H1 (cell line): ENCODE data around the gene RAD23B. TPM values are rescaled to one million over a fixed set of nuclear protein-coding genes. Genes with fewer than 3 reads are reported as not detected.

Experiments used
- CTCF ChIA-PET: fragments of 300-600 bp; sonication (Branson Sonifier 250); formaldehyde crosslinking; loops from one replicate; lab custom pipeline; 2021; ENCODE audit not compliant: partially characterized antibody; lab: Charles Lee
- POLR2A ChIA-PET: fragments of 300-600 bp; sonication (Branson Sonifier 250); formaldehyde crosslinking; loops from one replicate; lab custom pipeline; 2021; ENCODE audit warnings: inconsistent platforms; ENCODE audit not compliant: partially characterized antibody; lab: Charles Lee
- DNase-seq, 2 experiments: peaks; one replicate each; pipeline versions ENCODE4 v3.0.0 to v3.0.0-alpha.2; 2010 to 2022; ENCODE audit warnings: low spot score in 2 of 2, low read depth in 1 of 2, mixed read lengths in 1 of 2
- FAIRE-seq: peaks from 2 replicates; lab custom pipeline; 2011; peaks lifted over from hg19 to GRCh38; lab: Jason Lieb, UNC
- H2AFZ ChIP-seq: 2 replicates; pipeline ENCODE4 v1.8.1; 2012; ENCODE audit warnings: low read length, inconsistent platforms
- H2AK5ac ChIP-seq: 2 replicates; pipeline ENCODE4 v1.6.1; 2013; ENCODE audit warnings: low read depth, low read length
- H2BK120ac ChIP-seq: replicated peaks from 2 replicates; pipeline ENCODE3; 2013; ENCODE audit warnings: low read depth, low read length, inconsistent platforms
- H2BK12ac ChIP-seq: 2 replicates; pipeline ENCODE4 v1.6.1; 2013; ENCODE audit warnings: low read depth, low read length
- H2BK15ac ChIP-seq: 2 replicates; pipeline ENCODE4 v1.6.1; 2013; ENCODE audit warnings: low read length
- H2BK20ac ChIP-seq: 2 replicates; pipeline ENCODE4 v1.6.1; 2013; ENCODE audit warnings: low read length
- H2BK5ac ChIP-seq: 2 replicates; pipeline ENCODE4 v1.6.1; 2013; ENCODE audit warnings: low read depth, low read length
- H3K14ac ChIP-seq: 2 replicates; pipeline ENCODE4 v1.6.1; 2013; ENCODE audit warnings: inconsistent platforms; ENCODE audit not compliant: insufficient read length
- H3K18ac ChIP-seq: 2 replicates; pipeline ENCODE4 v1.6.1; 2013; ENCODE audit warnings: low read length; ENCODE audit errors: extremely low read depth
- H3K23ac ChIP-seq: 2 replicates; pipeline ENCODE4 v1.6.1; 2013; ENCODE audit warnings: inconsistent platforms; ENCODE audit not compliant: insufficient read length
- H3K23me2 ChIP-seq: 2 replicates; pipeline ENCODE4 v1.6.1; 2013; ENCODE audit warnings: low read depth, low read length
- H3K27ac ChIP-seq: 2 replicates; pipeline ENCODE4 v1.6.1; 2011; ENCODE audit warnings: low read depth, low read length, inconsistent platforms
- H3K27me3 ChIP-seq, 4 experiments: replicated peaks in 1 of 4; 1 replicate in 1 of 4; 2 replicates in 3 of 4; pipeline versions ENCODE4 v1.6.1 to v1.8.1; 2011 to 2013; ENCODE audit warnings: low read length in 3 of 4, mild to moderate bottlenecking in 3 of 4, inconsistent platforms in 2 of 4, mixed read lengths in 2 of 4, moderate library complexity in 1 of 4; ENCODE audit not compliant: control insufficient read depth in 3 of 4, insufficient read depth in 3 of 4; ENCODE audit errors: extremely low read depth in 1 of 4
- H3K36me3 ChIP-seq, 4 experiments: 2 replicates each; pipeline versions ENCODE4 v1.6.1 to v1.8.1; 2011 to 2013; ENCODE audit warnings: mild to moderate bottlenecking in 4 of 4, low read length in 3 of 4, moderate library complexity in 2 of 4, control low read depth in 1 of 4, inconsistent platforms in 1 of 4; ENCODE audit not compliant: insufficient read depth in 4 of 4, control insufficient read depth in 2 of 4
- H3K4ac ChIP-seq: replicated peaks from 2 replicates; pipeline ENCODE3; 2013; ENCODE audit warnings: low read length, low read depth, mixed read lengths, inconsistent platforms; ENCODE audit not compliant: insufficient read length
- H3K4me1 ChIP-seq, 4 experiments: replicated peaks in 1 of 4; 1 replicate in 1 of 4; 2 replicates in 3 of 4; pipeline versions ENCODE4 v1.6.1 to v1.8.1; 2011 to 2013; ENCODE audit warnings: low read length in 3 of 4, inconsistent platforms in 2 of 4, mixed read lengths in 1 of 4; ENCODE audit not compliant: insufficient read depth in 4 of 4, control insufficient read depth in 3 of 4
- H3K4me2 ChIP-seq, 2 experiments: 2 replicates each; pipeline versions ENCODE4 v1.6.1 to v1.8.1; 2011 to 2013; ENCODE audit warnings: low read depth in 2 of 2, low read length in 2 of 2, control low read depth in 1 of 2, inconsistent platforms in 1 of 2, mild to moderate bottlenecking in 1 of 2; ENCODE audit not compliant: insufficient read depth in 1 of 2
- H3K4me3 ChIP-seq, 4 experiments: fragments of 200-600, 300-600 bp in 1 of 4; sonication (generic), shearing (Covaris generic), sonication (Bioruptor Twin) in 1 of 4; 2 replicates each; pipeline versions ENCODE4 v1.5.1 to v1.8.1; 2011 to 2016; ENCODE audit warnings: low read length in 4 of 4, low read depth in 3 of 4, control low read depth in 2 of 4, inconsistent platforms in 2 of 4, mild to moderate bottlenecking in 2 of 4, mixed read lengths in 1 of 4, moderate library complexity in 1 of 4; ENCODE audit not compliant: insufficient read depth in 2 of 4; ENCODE audit errors: extremely low read depth in 1 of 4
- H3K56ac ChIP-seq: replicated peaks from 2 replicates; pipeline ENCODE3; 2013; ENCODE audit warnings: low read depth, mild to moderate bottlenecking, mixed read lengths, low read length, inconsistent platforms; ENCODE audit not compliant: insufficient read length
- H3K79me1 ChIP-seq: 2 replicates; pipeline ENCODE4 v1.6.1; 2013; ENCODE audit warnings: low read depth, low read length, control low read depth
- H3K79me2 ChIP-seq, 2 experiments: 2 replicates each; pipeline versions ENCODE4 v1.6.1 to v1.8.1; 2012 to 2013; ENCODE audit warnings: low read length in 2 of 2, mild to moderate bottlenecking in 2 of 2, inconsistent platforms in 1 of 2; ENCODE audit not compliant: insufficient read depth in 2 of 2, control insufficient read depth in 1 of 2
- H3K9ac ChIP-seq, 4 experiments: replicated peaks in 1 of 4; 1 replicate in 1 of 4; 2 replicates in 3 of 4; pipeline versions ENCODE4 v1.6.1 to v1.8.1; 2011 to 2013; ENCODE audit warnings: low read depth in 3 of 4, low read length in 3 of 4, control low read depth in 2 of 4, mild to moderate bottlenecking in 2 of 4, moderate library complexity in 2 of 4, inconsistent platforms in 1 of 4; ENCODE audit errors: extremely low read depth in 1 of 4
- H3K9me3 ChIP-seq, 2 experiments: 2 replicates each; pipeline versions ENCODE4 v1.6.1 to v1.8.1; 2012 to 2013; ENCODE audit warnings: mild to moderate bottlenecking in 2 of 2, moderate library complexity in 2 of 2, control low read depth in 1 of 2, inconsistent platforms in 1 of 2, low read depth in 1 of 2, low read length in 1 of 2, mixed read lengths in 1 of 2; ENCODE audit not compliant: insufficient read depth in 2 of 2
- H4K20me1 ChIP-seq, 2 experiments: replicated peaks in 1 of 2; 2 replicates each; pipeline versions ENCODE3 to v1.8.1; 2011 to 2013; ENCODE audit warnings: inconsistent platforms in 2 of 2, low read length in 2 of 2, mild to moderate bottlenecking in 1 of 2; ENCODE audit not compliant: insufficient read depth in 2 of 2, control insufficient read depth in 1 of 2
- H4K5ac ChIP-seq: 2 replicates; pipeline ENCODE4 v1.6.1; 2013; ENCODE audit warnings: low read length, low read depth, mixed read lengths, inconsistent platforms; ENCODE audit not compliant: insufficient read length
- H4K8ac ChIP-seq: 2 replicates; pipeline ENCODE4 v1.8.0; 2013; ENCODE audit warnings: mild to moderate bottlenecking, moderate library complexity, low read length, inconsistent platforms; ENCODE audit not compliant: insufficient read depth; ENCODE audit errors: extremely low read depth
- H4K91ac ChIP-seq: replicated peaks from 2 replicates; pipeline ENCODE3; 2013; ENCODE audit warnings: low read length, mixed read lengths, inconsistent platforms; ENCODE audit not compliant: insufficient read length
- CEBPB ChIP-seq: IDR thresholded peaks from 2 replicates; pipeline ENCODE4 v1.6.1; 2012; ENCODE audit warnings: low read depth, low read length
- CHD2 ChIP-seq: IDR thresholded peaks from 2 replicates; pipeline ENCODE4 v1.6.1; 2012; ENCODE audit warnings: low read length, improper control_type of control experiment
- EP300 ChIP-seq, 2 experiments: IDR thresholded peaks; 1 replicate in 1 of 2; 2 replicates in 1 of 2; pipeline ENCODE4 v1.6.1; 2011 to 2012; ENCODE audit warnings: low read depth in 2 of 2, low read length in 2 of 2, mild to moderate bottlenecking in 2 of 2, borderline replicate concordance in 1 of 2, inconsistent platforms in 1 of 2, moderate library complexity in 1 of 2
- GTF2F1 ChIP-seq: IDR thresholded peaks from 2 replicates; pipeline ENCODE4 v1.6.1; 2012; ENCODE audit warnings: low read depth, low read length, improper control_type of control experiment, borderline replicate concordance
- JUN ChIP-seq: IDR thresholded peaks from 2 replicates; pipeline ENCODE4 v1.6.1; 2011; ENCODE audit warnings: low read depth, mild to moderate bottlenecking, improper control_type of control experiment, low read length
- POLR2A ChIP-seq, 2 experiments: IDR thresholded peaks; 1 replicate in 1 of 2; 2 replicates in 1 of 2; pipeline ENCODE4 v1.6.1; 2011; ENCODE audit warnings: low read depth in 2 of 2, low read length in 2 of 2, mild to moderate bottlenecking in 2 of 2; ENCODE audit errors: control extremely low read depth in 1 of 2
- POLR2AphosphoS5 ChIP-seq: IDR thresholded peaks from 2 replicates; pipeline ENCODE4 v1.6.1; 2011; ENCODE audit warnings: low read depth, low read length
- POU5F1 ChIP-seq: IDR thresholded peaks from 2 replicates; pipeline ENCODE4 v1.6.1; 2011; ENCODE audit warnings: low read depth, mild to moderate bottlenecking, low read length, moderate library complexity
- RBBP5 ChIP-seq: IDR thresholded peaks from 2 replicates; pipeline ENCODE4 v1.7.1; 2012; ENCODE audit warnings: low read depth, mild to moderate bottlenecking, inconsistent platforms, low read length, moderate library complexity, borderline replicate concordance
- RNF2 ChIP-seq: fragments of 200-900, 300-1000 bp; sonication (generic); IDR thresholded peaks from 2 replicates; pipeline ENCODE4 v1.7.1; 2016; ENCODE audit warnings: borderline replicate concordance, low read depth, mild to moderate bottlenecking, antibody characterized with exemption, low read length; ENCODE audit not compliant: poor library complexity, severe bottlenecking; ENCODE audit errors: missing control alignments
- RXRA ChIP-seq: IDR thresholded peaks from 2 replicates; pipeline ENCODE4 v1.6.1; 2011; ENCODE audit warnings: low read depth, mild to moderate bottlenecking, low read length, moderate library complexity; ENCODE audit not compliant: insufficient read depth
- SIN3A ChIP-seq, 2 experiments: IDR thresholded peaks in 1 of 2; conservative IDR thresholded peaks in 1 of 2; 2 replicates each; pipeline ENCODE4 v1.6.1; 2011 to 2012; ENCODE audit warnings: low read length in 2 of 2, improper control_type of control experiment in 1 of 2, low read depth in 1 of 2, mild to moderate bottlenecking in 1 of 2
- SIX5 ChIP-seq: IDR thresholded peaks from 2 replicates; pipeline ENCODE4 v1.6.1; 2011; ENCODE audit warnings: mild to moderate bottlenecking, low read depth, low read length
- TBP ChIP-seq: IDR thresholded peaks from 2 replicates; pipeline ENCODE4 v1.6.1; 2011; ENCODE audit warnings: low read depth, low read length, improper control_type of control experiment
- WGBS, 2 experiments: shearing (Covaris generic) in 1 of 2; methylation state at CpG; one replicate each; pipeline versions ENCODE4 v1.1.6 to v1.1.7; 2013 to 2015; ENCODE audit warnings: low lambda C conversion rate in 2 of 2, mixed read lengths in 2 of 2, inconsistent platforms in 1 of 2, low coverage in 1 of 2, missing lambda C conversion rate in 1 of 2; ENCODE audit not compliant: insufficient replicate concordance in 2 of 2, insufficient coverage in 1 of 2, insufficient read length in 1 of 2; ENCODE audit errors: extremely low coverage in 1 of 2, missing lambda C conversion rate in 1 of 2; 5-methylcytosine and 5-hydroxymethylcytosine counted together
- polyA plus RNA-seq, 7 experiments: library from polyadenylated mRNA; depleted of rRNA in 3 of 7; stranded (reverse) in 5 of 7; unstranded in 2 of 7; fragments of >200 nt in 5 of 7; fragments of 200-250 nt in 2 of 7; gene quantifications; 1 replicate in 5 of 7; 2 replicates in 1 of 7; 4 replicates in 1 of 7; pipeline versions ENCODE4 v1.2.1 to v1.2.3, GENCODE V29; 2011 to 2013; ENCODE audit warnings: missing spikeins in 2 of 7, mixed read lengths in 2 of 7
- total RNA-seq: library from RNA; stranded (reverse); fragmentation: NEBNext Ultra II Directional; extraction: Animal tissue kit (Norgen Biotek cat#: 25700); gene quantifications from 2 replicates; pipeline ENCODE4 v1.2.1, GENCODE V29; 2021

Gene RAD23B
- total and polyA plus RNA-seq, 2 of the 8 experiments (the other 6 are each of a cell fraction or from before 2014, with no cell fraction given) = 97.1 to 165 TPM

GRCh38 chr9:107308461-107308860 lies 25.4 kb downstream of the RAD23B start:
- POLR2A ChIA-PET = no interaction called here
- Histone ChIP-seq H3K23ac (no peak overlapping the region), H2AK5ac (no peak overlapping the region), H3K4ac (no peak overlapping the region), H3K79me2 (peaks cover 0 to 93% of the 10 kb centered on the region in 2 experiments; a peak in 3 of 4 replicates), H3K9me3 (no peaks in the 10 kb centered on the region)
- WGBS, 2 experiments = 0% methylated on average over 1 of the region's 1 CpG; no CpG with 5 or more reads in 1 of the 2 experiments
- TF ChIP-seq SIX5 (no peak), RBBP5 (no peak), SIN3A (conservative IDR thresholded peaks at IDR 0.05 in 1 of 2, IDR thresholded peaks at IDR 0.05 in 1 of 2; ENCODE audit: low read depth in 1 of 2, low read length in 2 of 2) (no peak), JUN (no peak), POLR2AphosphoS5 (no peak), EP300 (IDR thresholded peaks at IDR 0.05; ENCODE audit: borderline replicate concordance in 1 of 2, low read depth in 2 of 2, low read length in 2 of 2) (no peak), POU5F1 (no peak), RNF2 (no peak), POLR2A (IDR thresholded peaks at IDR 0.05; ENCODE audit: control extremely low read depth in 1 of 2, low read depth in 2 of 2, low read length in 2 of 2) (no peak), RXRA (no peak), CEBPB (no peak), CHD2 (no peak), TBP (no peak), GTF2F1 (no peak)
- TF ChIP-seq, all 59 proteins: peak for 0
- Histone ChIP-seq H3K36me3 (peaks cover 7 to 76% (median 36%) of the 10 kb centered on the region in 4 experiments; a peak in 7 of 8 replicates), H2AFZ (no peak overlapping the region), H3K79me1 (no peaks in the 10 kb centered on the region), H3K4me3 (no peak overlapping the region), H3K4me2 (no peak overlapping the region), H3K23me2 (no peaks in the 10 kb centered on the region), H2BK120ac (no peak overlapping the region), H3K4me1 (no peaks in the 10 kb centered on the region), H3K18ac (no peak overlapping the region), H4K91ac (no peak overlapping the region), H3K14ac (no peak overlapping the region), H3K27me3 (no peaks in the 10 kb centered on the region), H2BK5ac (no peak overlapping the region), H2BK15ac (no peak overlapping the region), H4K20me1 (peaks cover 12 to 13% of the 10 kb centered on the region in 2 experiments), H3K9ac (no peak overlapping the region), H4K8ac (no peak overlapping the region), H3K27ac (no peak overlapping the region), H2BK12ac (no peak overlapping the region), H2BK20ac (no peak overlapping the region), H4K5ac (no peak overlapping the region), H3K56ac (no peak overlapping the region)
- FAIRE-seq (no peak), DNase-seq (no peak)
- CTCF ChIA-PET = interaction anchor here (0.7 to 1.1 kb wide), 3 partner anchors 21 to 399 kb away, joined by 3 to 4 read pairs (median 3); no protein-coding TSS in a partner anchor
